NCI-H2227 (cell line): Measurements from ENCODE around the gene AMER2.
A peak's percentile ranks its signal among the peaks of the same experiment; 100 is the strongest.

ENCODE experiments used
- DNase-seq: peaks from one replicate; lab custom pipeline; 2025; ENCODE audit not compliant: unreplicated experiment; lab: John Stamatoyannopoulos, UW

AMER2 gene

DNA sequence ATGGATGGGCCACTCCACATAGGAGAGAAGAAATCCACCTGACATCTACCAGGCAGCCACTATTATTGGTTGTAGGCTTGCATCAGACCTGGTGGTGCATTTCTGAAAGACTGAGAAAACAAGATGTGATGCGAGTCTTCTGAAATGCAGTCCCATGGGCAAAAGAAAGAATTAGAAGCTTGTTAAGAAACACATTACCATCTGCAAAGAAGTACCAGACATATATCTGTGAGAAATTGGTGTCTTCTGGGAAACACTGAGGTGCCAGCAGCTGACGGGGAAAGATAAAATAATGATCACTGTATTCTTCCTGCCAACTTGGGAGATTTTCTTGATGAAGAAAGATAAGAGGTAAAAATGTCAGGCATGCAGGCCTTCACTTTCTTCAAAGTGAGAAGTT lies 14.4 kb downstream of the AMER2 start:
- no peak for DNase-seq

DNA sequence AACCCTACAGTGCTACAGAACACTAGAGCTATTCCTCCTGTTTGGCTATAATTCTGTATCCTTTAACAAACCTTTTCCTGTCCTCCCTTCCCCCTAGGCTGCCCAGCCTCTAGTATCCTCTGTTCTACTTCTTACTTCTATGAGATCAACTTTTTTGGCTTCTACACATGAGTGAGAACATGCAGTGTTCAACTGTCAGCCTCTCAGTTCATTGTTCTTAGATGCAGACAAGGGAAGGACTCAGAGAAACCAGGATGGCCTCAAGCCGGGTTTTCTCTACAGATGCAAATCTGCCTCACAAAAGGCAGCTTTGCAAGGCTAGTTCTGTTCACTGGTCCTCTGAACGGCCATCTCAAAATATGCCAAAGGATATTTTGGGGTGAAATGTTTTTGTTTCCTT lies 18.4 kb downstream of the AMER2 start:
- DNase-seq, result no peak

DNA sequence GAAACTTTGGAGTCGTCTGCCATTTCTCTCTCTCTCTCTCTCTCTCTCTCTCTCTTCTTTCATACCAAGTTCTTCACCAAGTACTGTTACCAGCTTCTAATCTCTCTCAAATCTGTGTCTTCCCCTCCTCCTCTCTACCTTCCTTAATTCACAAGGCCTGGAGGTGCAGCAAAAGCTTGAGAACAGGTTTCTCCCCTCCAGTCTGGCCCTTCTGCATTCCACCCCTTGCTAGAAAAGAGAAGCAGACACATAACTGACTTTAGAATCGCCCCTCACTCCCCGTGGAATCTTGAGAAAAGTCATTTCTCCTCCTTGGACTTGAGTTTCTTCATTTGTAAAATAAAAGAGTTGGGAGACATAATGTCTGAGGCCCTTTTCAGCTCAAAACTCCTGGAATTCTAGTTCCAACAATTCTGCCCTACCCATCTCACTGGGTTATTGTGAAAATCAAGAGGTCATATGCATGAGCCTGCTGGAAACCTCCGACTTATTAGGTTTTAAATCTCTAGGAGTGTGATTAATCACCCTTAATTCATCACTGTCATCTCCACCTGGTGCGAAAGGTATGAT lies 20.4 kb downstream of the AMER2 start:
- no peak for DNase-seq

DNA sequence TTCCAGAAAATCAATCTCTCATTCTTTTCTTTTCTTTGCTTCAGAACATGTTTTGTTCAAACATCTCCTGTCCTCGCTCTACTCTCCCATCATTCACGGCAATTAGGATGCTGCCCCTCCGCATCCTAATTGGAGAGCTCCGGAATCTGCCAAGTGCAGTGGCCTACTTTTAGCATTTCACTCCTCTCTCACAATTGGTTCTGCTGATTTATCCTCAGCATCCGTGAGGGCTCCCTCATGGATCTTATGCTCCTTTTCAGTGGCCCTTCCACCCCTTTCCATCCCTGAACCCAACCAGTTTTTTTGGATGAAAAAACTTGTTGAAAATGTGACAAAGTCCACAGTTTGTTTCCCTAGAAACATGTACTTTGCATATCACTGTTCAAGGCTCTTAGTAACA lies 22.4 kb downstream of the AMER2 start:
- DNase-seq, result no peak

DNA sequence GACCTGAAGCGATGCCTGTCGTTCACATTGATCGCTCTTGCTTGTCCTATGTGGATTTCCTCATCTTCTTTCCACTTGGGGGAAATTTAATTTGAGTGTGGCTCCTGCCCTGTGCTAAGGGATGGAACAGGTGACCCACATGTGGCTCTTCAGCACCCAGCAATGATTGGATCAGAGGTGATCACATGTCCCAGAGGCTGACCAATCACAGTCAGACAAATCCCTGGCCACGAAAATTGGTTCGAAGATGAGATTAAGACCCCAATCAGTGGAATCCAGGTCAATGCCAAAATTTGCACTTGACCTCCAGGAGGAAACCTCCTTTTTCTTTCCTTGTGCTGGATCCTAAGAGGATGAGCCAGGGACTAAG lies 23.7 kb downstream of the AMER2 start:
- DNase-seq, result no peak

DNA sequence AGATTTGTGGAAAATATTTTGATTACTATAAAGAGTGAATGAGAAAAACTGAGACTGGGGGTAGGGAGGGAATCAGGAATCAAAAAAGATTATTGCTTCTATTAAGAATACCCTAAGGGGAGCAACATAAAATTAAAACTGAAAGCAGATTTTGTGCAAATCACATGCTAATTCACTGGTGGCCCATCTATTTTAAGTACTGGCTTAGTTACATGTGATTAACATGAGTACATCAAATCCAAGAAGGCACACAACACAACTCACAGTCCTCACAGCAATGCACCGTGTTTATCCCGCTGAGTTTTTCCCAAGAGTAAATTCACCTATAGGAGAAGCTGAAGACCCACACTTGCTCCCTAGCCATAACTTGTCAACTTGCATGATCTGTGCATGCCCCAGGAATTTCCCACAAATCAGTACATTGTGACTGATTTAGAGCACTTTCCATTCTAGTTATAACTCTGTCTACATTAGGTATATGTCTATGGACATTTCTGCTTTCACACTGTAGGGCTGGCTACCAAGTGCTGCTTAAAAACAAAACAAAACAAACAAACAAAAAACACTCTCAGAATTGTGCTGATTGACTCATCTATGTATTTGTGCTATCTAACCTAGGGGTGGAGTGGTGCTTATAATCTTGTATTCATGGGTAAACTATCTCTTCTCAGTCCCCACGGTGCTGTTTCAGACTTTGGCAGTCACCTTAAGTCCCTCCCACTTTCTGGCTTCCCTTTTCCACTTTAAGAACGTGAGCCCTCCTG lies 24.3 kb downstream of the AMER2 start:
- DNase-seq, result no peak

DNA sequence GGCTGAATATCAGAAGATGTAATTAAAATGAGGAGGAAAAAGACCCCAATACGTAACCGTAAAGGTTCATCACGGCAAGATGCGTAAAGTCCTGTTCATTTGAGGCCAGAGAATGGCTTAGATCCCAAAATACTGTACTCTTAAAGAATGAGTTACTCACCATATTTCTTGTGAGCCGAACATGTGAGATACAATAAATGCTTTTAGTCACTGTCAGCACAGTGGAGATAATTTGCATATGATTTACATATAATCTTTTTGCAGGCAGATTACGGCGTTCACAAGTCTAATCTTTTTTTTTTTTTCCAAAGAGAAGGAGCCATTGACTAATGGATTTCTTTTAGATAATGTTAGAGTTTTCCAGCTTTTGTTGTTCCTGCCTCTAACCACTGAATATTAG lies 28.4 kb downstream of the AMER2 start:
- no peak for DNase-seq

DNA sequence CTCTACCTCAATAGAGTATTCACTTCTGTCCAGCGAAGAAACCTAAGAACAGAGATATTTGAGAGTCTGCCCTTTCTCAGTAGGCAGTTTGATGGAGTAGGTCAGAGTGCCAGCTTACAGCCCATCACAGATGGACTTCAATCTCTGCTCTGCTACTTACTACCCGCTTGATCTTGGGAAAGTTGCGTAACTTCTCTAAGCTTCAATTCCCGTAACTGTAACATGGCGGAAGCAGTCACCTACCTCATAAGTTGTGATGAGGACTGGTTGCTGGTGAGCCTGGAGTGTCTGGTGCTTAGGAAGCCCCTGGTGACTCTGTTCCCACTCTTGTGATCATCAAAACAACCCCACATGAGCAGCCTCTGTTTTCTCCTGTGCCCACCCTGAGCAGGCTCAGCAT lies 31.0 kb downstream of the AMER2 start:
- DNase-seq, result no peak

DNA sequence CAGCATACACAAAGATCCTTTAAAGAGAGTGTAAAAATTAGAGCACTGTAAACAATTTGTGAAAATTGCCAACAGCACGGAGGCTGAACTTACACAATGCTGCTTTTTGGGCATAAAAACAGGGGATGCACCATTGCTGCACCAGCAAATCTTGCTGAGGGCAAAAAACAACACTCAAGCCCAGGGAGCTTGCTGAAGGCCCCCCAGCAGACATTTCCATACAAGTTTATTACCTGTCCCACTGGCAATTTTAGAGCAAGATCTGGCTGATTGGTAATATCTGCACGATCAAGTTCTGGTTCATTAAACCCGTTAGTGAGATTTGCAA lies 34.3 kb downstream of the AMER2 start:
- DNase-seq, result no peak

DNA sequence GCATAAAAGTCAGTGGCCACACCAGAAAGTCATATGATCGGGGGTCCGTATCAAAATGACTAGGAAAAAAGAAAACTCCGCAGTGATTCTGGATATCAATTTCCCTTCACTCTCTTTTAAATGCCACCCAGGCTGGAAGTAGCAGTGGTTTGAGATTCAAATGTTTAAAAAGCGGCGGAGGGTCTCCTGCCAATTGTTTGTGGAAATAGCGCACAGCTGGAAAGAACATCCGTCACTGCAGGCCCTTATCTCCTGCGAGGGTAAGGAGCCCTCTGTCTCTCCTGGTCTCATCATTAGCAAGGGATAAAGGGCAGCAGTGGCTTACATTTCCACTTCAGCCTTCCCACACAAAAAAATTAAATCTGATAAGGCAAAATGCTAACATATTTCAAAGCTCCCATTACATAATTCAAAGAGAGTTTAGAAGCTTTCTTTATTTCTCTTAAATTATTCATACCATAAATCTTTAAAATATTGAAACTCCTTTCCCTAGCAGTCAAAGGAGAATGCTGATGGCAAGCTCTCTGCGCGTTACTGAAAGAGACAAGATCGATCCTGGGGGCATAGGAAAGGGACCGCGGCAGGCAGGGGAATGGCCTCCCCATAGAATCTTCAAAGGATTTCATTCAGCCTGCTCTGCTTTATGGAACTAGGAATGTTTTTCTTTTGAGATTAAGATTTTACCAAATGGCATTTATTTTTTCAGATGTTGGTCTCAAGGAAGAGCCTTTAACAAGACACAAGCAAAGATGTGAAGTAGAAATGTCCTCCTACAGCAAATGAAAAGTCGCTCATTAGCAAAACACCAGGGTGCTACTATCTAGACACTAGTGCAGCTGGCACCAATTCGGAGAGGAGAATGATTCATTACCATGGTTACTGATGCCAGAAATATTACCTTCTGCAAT lies 35.0 kb downstream of the AMER2 start:
- peak; percentile 32 for DNase-seq

DNA sequence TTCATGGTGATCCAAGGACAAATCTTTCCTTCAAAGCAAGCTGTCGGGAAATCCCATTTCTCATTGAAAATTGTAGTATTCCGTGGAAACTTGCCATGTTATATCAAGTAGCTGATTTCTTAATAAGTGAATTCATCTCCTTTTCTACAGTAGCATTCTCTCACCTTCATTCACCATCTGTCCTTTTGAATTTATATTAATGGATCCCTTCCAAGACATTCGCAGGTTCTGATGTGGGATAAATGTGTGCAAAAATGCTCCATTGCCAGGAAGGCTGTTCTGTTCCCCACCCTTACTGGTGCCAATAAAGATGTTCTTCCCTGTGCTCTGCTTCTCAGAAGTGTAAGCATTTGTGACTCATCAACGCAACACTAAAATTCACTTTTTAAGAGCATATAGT lies 36.2 kb downstream of the AMER2 start:
- no peak for DNase-seq

DNA sequence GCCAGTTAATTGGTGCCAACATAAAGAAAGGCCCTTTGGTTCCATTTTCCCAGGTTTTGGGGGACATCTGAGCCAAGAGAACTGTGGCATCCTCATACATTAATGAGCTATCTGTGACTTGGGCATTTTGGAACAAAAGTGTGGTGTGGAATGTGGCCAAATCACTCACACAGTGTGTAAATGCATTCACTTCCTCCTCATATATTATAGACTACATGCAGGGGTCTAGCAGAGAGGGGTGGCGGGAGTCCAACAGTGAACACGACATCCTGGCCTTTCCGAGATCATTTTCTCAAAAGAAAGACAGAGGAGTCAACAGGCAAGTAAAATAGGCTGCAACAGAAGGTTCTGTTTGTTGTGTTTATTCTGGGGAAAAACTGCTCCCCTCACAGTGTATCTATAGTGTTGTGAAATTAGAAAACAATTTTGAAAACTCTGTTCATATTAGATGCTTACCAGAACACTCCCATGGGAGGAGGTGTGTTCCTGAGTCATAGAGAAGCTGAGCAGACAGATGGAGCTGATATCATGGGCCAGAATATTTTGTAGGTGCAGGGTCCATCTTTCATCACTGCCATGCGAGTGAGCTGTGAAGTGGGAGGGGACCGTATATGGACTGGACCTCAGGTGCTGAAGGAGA lies 39.2 kb downstream of the AMER2 start:
- no peak for DNase-seq

DNA sequence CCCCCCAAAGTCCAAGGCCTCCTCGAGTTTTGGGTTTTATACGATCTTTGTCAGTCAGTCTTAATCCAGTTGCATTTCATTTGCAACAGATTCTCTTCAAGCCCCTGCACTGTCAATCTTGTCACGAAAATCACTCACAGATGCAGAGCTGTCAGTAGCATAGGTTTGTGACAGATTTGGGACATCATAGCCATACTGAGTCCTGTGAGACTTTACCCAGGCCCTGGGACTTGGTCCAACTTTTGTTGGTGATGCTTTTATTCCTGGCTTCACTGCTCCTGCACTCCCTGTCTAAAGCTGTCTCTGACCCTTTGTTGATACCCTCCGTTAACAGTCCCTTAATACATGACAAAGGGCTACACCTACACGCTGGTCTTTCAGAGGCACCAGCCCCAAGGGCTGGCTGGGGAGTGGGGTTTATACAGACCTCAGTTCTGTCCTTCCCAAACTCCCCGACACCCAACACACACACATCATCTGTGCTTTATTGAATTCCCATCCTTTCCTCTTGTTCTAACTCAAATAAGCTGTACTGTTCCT lies 40.1 kb downstream of the AMER2 start:
- DNase-seq, result no peak

DNA sequence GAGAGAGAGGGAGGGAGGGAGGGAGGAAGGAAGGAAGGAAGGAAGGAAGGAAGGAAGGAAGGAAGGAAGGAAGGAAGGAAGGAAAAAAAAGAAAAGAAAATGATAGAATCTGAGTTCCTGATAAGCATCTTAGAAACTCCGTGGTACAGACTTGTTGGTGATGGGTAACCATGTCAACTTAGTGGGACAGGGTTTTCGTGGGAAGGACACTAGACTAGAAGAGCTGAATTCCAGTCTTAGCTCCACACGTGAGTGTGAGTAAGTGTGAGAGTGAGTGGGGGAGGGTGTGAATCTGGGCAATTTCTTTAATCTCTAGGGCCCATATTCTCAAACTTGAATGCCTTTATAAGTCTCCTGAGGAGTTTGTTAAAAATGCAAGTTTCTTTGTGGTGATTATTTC lies 41.1 kb downstream of the AMER2 start:
- no peak for DNase-seq

DNA sequence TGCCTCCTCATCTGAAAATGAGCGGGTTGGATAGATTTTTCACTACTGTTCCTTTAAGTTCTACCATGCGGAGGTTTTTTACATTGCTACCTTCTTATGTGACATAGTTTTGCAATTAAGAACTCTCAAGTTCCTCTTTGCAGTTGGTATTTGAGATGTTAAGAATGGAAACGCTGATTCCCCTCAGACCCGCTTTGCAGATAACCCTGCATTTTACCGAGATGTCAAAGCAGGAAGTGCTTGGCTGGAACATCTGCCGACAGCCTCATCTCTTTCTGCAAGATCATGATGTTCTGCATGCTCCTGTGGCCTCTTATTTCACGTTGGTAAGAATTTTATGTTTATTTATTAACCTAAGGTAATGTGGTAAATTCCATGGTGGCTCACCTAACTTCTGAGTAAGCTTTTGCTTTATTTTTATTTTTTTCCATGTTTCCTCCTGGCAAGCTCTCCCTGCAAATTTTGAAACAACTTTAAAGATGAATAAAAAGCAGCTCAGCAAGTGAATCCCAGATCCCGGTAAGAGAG lies 53.6 kb downstream of the AMER2 start:
- DNase-seq, result no peak

DNA sequence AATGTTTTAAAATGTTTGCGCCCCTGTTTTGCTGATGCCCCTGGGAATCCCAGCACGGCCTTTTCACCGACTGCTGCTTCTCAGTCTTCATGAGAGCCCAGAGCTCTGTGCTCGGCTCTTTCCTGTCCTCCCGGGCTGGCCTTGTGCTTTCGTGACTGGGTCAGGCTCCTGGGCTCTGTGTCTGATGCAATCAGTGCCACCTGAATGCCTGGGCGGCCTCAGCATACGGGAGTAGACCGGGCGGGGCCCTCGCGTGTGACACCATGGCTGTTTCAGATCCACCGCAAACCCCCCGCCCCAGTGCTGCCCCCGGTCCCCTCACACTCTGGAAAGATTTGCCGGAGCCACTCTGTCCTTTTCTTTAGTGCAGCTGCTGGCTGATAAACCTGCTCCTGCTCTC lies 54.8 kb downstream of the AMER2 start:
- DNase-seq, result no peak

DNA sequence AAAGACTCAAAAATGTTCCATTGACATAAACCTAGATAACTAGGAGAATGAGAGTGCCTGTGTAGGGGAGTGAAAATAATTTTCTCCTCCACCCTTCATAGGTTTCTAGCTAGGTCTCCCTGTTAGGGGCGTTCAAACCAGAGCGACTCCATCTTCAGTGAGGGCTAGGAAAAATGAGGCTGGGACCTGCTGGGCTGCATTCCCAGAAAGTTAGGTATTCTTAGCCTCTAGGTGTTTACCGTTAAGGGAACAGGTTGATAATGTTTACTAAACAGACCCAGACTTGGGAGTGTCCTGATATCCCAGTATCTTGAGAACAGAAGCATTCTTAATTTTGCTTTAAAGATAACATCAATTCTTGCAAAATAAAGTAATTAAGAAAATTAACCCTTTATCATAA lies 56.0 kb downstream of the AMER2 start:
- DNase-seq, result no peak

DNA sequence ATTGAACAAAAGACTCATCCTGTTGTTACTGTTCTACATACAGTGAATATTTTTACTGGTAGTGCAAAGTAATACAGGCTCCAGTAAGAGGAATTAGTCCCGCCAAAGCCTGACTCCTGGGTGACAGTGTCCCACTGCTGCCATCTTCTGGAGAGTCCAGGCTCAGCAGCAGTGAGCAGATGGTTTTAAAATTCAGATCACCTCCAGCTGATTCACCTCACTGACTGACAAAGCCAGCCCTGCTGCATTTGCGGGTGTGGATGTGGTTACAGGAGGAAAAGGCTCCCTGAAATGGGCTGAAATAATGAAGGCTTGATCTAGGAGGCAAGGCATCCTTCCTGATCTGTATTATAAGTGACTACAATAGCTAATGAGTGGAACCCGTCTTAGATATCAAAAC lies 57.9 kb downstream of the AMER2 start:
- peak; percentile 75 for DNase-seq

DNA sequence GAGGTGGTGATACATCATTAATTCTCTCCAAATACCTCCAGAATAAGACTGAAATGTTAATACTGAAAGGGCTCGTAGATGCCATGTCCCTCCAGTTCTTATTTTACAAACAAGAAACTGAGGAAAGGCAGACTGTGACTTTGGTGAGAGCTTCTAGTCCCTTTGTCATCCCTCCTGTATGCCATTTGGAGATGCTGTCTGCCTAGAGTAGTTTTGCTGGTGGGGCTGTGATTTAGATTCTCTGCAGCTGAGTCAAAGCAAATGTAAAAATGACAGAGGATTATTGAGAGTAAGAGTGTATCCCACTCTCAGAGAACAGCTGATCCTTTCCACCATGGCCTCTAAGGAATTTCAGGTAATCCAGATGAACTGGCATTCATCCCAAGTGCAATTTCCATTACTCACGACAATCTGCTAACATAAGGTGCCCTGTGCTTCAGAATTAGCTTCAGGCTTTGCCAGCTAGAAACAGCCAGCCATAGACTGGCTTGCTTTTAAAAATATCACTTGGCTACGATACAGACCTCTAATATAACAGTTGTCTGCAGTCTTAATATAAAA lies 59.3 kb downstream of the AMER2 start:
- no peak for DNase-seq
